GM23338 (cell line): ENCODE data around the gene ZFP62. TPM values are rescaled to one million over a fixed set of nuclear protein-coding genes. Genes with fewer than 3 reads are reported as not detected.

Experiments used
- ATAC-seq: fragments of 200-7000 bp; cut with Tn5 transposase; 3 replicates; pipeline ENCODE4 v1.9.1; 2020
- DNase-seq: peaks from one replicate; pipeline ENCODE4 v3.0.0-alpha.2; 2015; ENCODE audit warnings: low spot score
- H2AFZ ChIP-seq: fragments of 200-600 bp; sonication (generic); 2 replicates; pipeline ENCODE4 v1.8.0; 2016; ENCODE audit warnings: antibody characterized with exemption, mild to moderate bottlenecking, moderate library complexity
- H3F3A ChIP-seq: fragments of 200-600 bp; sonication (generic); replicated peaks from 2 replicates; pipeline ENCODE4 v1.8.0; 2017; ENCODE audit warnings: antibody characterized with exemption, mixed run types, low read depth
- H3K27ac ChIP-seq: fragments of 200-600 bp; sonication (generic); 2 replicates; pipeline ENCODE4 v1.6.1; 2016; ENCODE audit warnings: low read depth
- H3K27me3 ChIP-seq: fragments of 200-600 bp; sonication (generic); 2 replicates; pipeline ENCODE4 v1.8.0; 2016; ENCODE audit warnings: mild to moderate bottlenecking, mixed run types, moderate library complexity; ENCODE audit not compliant: insufficient read depth
- H3K36me3 ChIP-seq: fragments of 200-600 bp; sonication (generic); 2 replicates; pipeline ENCODE4 v1.8.0; 2016; ENCODE audit warnings: mild to moderate bottlenecking; ENCODE audit not compliant: insufficient read depth
- H3K4me1 ChIP-seq: fragments of 200-600 bp; sonication (generic); 2 replicates; pipeline ENCODE4 v1.8.0; 2016; ENCODE audit warnings: mild to moderate bottlenecking, moderate library complexity; ENCODE audit not compliant: insufficient read depth
- H3K4me2 ChIP-seq: fragments of 200-600 bp; sonication (generic); 2 replicates; pipeline ENCODE4 v1.7.1; 2017; ENCODE audit warnings: mixed run types
- H3K4me3 ChIP-seq: fragments of 200-600 bp; sonication (generic); 2 replicates; pipeline ENCODE4 v1.6.1; 2016; ENCODE audit warnings: mixed run types
- H3K79me2 ChIP-seq: fragments of 200-600 bp; sonication (generic); replicated peaks from 2 replicates; pipeline ENCODE4 v1.8.0; 2017; ENCODE audit warnings: mild to moderate bottlenecking; ENCODE audit not compliant: insufficient read depth
- H3K9me2 ChIP-seq: fragments of 200-600 bp; sonication (generic); 2 replicates; pipeline ENCODE4 v1.8.0; 2017; ENCODE audit not compliant: insufficient read depth
- H4K20me1 ChIP-seq: fragments of 200-600 bp; sonication (generic); replicated peaks from 2 replicates; pipeline ENCODE4 v1.8.0; 2017; ENCODE audit warnings: mild to moderate bottlenecking; ENCODE audit not compliant: insufficient read depth
- H3K27ac Mint-ChIP-seq: 2 replicates; pipeline ENCODE4 v1.8.0; 2020; ENCODE audit warnings: inconsistent platforms, mild to moderate bottlenecking, moderate library complexity, mixed read lengths
- H3K27me3 Mint-ChIP-seq: 3 replicates; pipeline ENCODE4 v1.8.0; 2022; ENCODE audit warnings: low read depth, mild to moderate bottlenecking, moderate library complexity, mixed read lengths, inconsistent platforms; ENCODE audit not compliant: insufficient read depth, poor library complexity
- H3K36me3 Mint-ChIP-seq: 3 replicates; pipeline ENCODE4 v1.8.0; 2021; ENCODE audit warnings: low read depth, mild to moderate bottlenecking, inconsistent platforms, moderate library complexity, mixed read lengths
- H3K4me1 Mint-ChIP-seq: 3 replicates; pipeline ENCODE4 v1.8.0; 2020; ENCODE audit warnings: mild to moderate bottlenecking, inconsistent platforms, mixed read lengths
- H3K4me3 Mint-ChIP-seq: 3 replicates; pipeline ENCODE4 v1.8.0; 2021; ENCODE audit warnings: moderate library complexity, mild to moderate bottlenecking, inconsistent platforms, mixed read lengths
- H3K9me3 Mint-ChIP-seq: 3 replicates; pipeline ENCODE4 v1.8.0; 2020; ENCODE audit warnings: moderate library complexity, mild to moderate bottlenecking, inconsistent platforms, mixed read lengths
- CREB1 ChIP-seq: fragments of 250-450 bp; sonication (Bioruptor Pico); IDR thresholded peaks from 2 replicates; pipeline ENCODE4 v1.5.0; 2020; ENCODE audit warnings: low read depth, mild to moderate bottlenecking, moderate library complexity
- ETS1 ChIP-seq: IDR thresholded peaks from 2 replicates; pipeline ENCODE4 v1.6.1; 2016; ENCODE audit warnings: antibody characterized with exemption
- EZH2 ChIP-seq: fragments of 200-600 bp; sonication (generic); IDR thresholded peaks from one replicate; pipeline ENCODE4 v1.8.0; 2017; ENCODE audit warnings: antibody characterized with exemption, mild to moderate bottlenecking, low read depth; ENCODE audit not compliant: unreplicated experiment
- NANOG ChIP-seq: IDR thresholded peaks from 2 replicates; pipeline ENCODE4 v1.6.1; 2016; ENCODE audit warnings: antibody characterized with exemption, borderline replicate concordance
- POLR2AphosphoS5 ChIP-seq: IDR thresholded peaks from 2 replicates; pipeline ENCODE4 v1.6.1; 2016; ENCODE audit warnings: antibody characterized with exemption, low read depth
- REST ChIP-seq: IDR thresholded peaks from one replicate; pipeline ENCODE4 v1.6.1; 2018; ENCODE audit warnings: antibody characterized with exemption; ENCODE audit not compliant: unreplicated experiment
- STAT1 ChIP-seq: IDR thresholded peaks from one replicate; pipeline ENCODE4 v1.6.1; 2016; ENCODE audit warnings: antibody characterized with exemption; ENCODE audit not compliant: unreplicated experiment
- ZNF114 ChIP-seq: fragments of 250-450 bp; sonication (Bioruptor Pico); IDR thresholded peaks from 2 replicates; pipeline ENCODE4 v1.5.0; 2020; ENCODE audit warnings: mild to moderate bottlenecking, moderate library complexity
- ZNF331 ChIP-seq: fragments of 250-450 bp; sonication (Bioruptor Pico); IDR thresholded peaks from 2 replicates; pipeline ENCODE4 v1.5.0; 2020; ENCODE audit warnings: low read depth, mild to moderate bottlenecking, moderate library complexity
- polyA plus RNA-seq: library from polyadenylated mRNA; unstranded; fragments of >200 nt; fragmentation: Nextera tagmentation; extraction: Ambion mirVana; gene quantifications from 2 replicates; pipeline ENCODE4 v1.2.1, GENCODE V29; 2016
- total RNA-seq: library from RNA; depleted of rRNA; stranded (reverse); fragments of >200 nt; shearing (Covaris generic); gene quantifications from 2 replicates; pipeline ENCODE4 v1.2.3, GENCODE V29; 2014
- TF ChIP-seq, protein P1 (sequence below): fragments of 250-450 bp; sonication (Bioruptor Pico); IDR thresholded peaks from 2 replicates; pipeline ENCODE4 v1.5.0; 2020; ENCODE audit warnings: mild to moderate bottlenecking, moderate library complexity
- TF ChIP-seq, protein P2 (sequence below), 2 experiments: fragments of 200-600 bp in 1 of 2; sonication (generic) in 1 of 2; conservative IDR thresholded peaks; 2 replicates each; pipeline versions ENCODE4 v1.5.1 to v1.6.1; 2016 to 2017; ENCODE audit warnings: antibody characterized with exemption in 2 of 2, low read depth in 2 of 2, mild to moderate bottlenecking in 2 of 2, moderate library complexity in 1 of 2

The ZFP62 gene
- total and polyA plus RNA-seq, 2 experiments from 2014 or later: 32.9 to 33.2 TPM

DNA sequence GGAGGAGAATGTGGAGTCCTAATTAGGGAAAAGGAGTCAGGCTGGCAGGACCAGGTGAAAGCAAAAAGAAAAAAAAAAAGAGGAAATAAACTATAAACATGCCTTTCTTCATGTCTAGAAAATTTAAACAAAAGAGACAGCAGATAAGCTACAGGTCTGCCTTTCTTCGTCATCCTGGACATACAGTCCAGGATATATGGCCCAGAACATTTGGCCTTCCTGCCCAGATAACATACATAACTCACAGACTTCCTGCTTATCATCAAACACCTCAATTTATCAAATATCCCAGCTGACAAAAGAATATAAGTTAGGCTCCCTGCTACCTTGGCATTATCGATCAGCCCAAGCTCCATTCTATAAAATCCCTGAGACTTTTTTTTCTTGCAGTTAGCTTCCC, 49.1 kb upstream of the ZFP62 start (continued):
- TF ChIP-seq, protein P1, sequence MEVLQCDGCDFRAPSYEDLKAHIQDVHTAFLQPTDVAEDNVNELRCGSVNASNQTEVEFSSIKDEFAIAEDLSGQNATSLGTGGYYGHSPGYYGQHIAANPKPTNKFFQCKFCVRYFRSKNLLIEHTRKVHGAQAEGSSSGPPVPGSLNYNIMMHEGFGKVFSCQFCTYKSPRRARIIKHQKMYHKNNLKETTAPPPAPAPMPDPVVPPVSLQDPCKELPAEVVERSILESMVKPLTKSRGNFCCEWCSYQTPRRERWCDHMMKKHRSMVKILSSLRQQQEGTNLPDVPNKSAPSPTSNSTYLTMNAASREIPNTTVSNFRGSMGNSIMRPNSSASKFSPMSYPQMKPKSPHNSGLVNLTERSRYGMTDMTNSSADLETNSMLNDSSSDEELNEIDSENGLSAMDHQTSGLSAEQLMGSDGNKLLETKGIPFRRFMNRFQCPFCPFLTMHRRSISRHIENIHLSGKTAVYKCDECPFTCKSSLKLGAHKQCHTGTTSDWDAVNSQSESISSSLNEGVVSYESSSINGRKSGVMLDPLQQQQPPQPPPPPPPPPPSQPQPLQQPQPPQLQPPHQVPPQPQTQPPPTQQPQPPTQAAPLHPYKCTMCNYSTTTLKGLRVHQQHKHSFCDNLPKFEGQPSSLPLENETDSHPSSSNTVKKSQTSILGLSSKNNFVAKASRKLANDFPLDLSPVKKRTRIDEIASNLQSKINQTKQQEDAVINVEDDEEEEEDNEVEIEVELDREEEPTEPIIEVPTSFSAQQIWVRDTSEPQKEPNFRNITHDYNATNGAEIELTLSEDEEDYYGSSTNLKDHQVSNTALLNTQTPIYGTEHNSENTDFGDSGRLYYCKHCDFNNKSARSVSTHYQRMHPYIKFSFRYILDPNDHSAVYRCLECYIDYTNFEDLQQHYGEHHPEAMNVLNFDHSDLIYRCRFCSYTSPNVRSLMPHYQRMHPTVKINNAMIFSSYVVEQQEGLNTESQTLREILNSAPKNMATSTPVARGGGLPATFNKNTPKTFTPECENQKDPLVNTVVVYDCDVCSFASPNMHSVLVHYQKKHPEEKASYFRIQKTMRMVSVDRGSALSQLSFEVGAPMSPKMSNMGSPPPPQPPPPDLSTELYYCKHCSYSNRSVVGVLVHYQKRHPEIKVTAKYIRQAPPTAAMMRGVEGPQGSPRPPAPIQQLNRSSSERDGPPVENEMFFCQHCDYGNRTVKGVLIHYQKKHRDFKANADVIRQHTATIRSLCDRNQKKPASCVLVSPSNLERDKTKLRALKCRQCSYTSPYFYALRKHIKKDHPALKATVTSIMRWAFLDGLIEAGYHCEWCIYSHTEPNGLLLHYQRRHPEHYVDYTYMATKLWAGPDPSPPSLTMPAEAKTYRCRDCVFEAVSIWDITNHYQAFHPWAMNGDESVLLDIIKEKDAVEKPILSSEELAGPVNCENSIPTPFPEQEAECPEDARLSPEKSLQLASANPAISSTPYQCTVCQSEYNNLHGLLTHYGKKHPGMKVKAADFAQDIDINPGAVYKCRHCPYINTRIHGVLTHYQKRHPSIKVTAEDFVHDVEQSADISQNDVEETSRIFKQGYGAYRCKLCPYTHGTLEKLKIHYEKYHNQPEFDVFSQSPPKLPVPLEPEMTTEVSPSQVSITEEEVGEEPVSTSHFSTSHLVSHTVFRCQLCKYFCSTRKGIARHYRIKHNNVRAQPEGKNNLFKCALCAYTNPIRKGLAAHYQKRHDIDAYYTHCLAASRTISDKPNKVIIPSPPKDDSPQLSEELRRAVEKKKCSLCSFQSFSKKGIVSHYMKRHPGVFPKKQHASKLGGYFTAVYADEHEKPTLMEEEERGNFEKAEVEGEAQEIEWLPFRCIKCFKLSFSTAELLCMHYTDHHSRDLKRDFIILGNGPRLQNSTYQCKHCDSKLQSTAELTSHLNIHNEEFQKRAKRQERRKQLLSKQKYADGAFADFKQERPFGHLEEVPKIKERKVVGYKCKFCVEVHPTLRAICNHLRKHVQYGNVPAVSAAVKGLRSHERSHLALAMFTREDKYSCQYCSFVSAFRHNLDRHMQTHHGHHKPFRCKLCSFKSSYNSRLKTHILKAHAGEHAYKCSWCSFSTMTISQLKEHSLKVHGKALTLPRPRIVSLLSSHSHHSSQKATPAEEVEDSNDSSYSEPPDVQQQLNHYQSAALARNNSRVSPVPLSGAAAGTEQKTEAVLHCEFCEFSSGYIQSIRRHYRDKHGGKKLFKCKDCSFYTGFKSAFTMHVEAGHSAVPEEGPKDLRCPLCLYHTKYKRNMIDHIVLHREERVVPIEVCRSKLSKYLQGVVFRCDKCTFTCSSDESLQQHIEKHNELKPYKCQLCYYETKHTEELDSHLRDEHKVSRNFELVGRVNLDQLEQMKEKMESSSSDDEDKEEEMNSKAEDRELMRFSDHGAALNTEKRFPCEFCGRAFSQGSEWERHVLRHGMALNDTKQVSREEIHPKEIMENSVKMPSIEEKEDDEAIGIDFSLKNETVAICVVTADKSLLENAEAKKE (CRISPR knock-in tag): no peak
- no peak for TF ChIP-seq EZH2
- no peak for TF ChIP-seq CREB1 (CRISPR knock-in tag)
- TF ChIP-seq, protein P2, sequence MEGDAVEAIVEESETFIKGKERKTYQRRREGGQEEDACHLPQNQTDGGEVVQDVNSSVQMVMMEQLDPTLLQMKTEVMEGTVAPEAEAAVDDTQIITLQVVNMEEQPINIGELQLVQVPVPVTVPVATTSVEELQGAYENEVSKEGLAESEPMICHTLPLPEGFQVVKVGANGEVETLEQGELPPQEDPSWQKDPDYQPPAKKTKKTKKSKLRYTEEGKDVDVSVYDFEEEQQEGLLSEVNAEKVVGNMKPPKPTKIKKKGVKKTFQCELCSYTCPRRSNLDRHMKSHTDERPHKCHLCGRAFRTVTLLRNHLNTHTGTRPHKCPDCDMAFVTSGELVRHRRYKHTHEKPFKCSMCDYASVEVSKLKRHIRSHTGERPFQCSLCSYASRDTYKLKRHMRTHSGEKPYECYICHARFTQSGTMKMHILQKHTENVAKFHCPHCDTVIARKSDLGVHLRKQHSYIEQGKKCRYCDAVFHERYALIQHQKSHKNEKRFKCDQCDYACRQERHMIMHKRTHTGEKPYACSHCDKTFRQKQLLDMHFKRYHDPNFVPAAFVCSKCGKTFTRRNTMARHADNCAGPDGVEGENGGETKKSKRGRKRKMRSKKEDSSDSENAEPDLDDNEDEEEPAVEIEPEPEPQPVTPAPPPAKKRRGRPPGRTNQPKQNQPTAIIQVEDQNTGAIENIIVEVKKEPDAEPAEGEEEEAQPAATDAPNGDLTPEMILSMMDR (conservative IDR thresholded peaks at IDR 0.05; ENCODE audit: low read depth in 2 of 2): no peak
- TF ChIP-seq ZNF331 (CRISPR knock-in tag): no peak

GRCh38 chr5:180909782-180910181, 48.7 kb upstream of the ZFP62 start:
- no peaks in the 10 kb centered on the region for H3K27me3 ChIP-seq
- no peaks in the 10 kb centered on the region for H3K79me2 ChIP-seq
- H3K4me1 Mint-ChIP-seq: peaks cover 28% of the 10 kb centered on the region
- H3K27me3 Mint-ChIP-seq: no peaks in the 10 kb centered on the region
- no peaks in the 10 kb centered on the region for H3F3A ChIP-seq
- ATAC-seq (peak; percentile 32; the same call in 1 of the 3 replicates), DNase-seq (no peak)
- H3K4me1 ChIP-seq: peaks cover 13% of the 10 kb centered on the region
- H3K9me2 ChIP-seq: peaks cover 19% of the 10 kb centered on the region
- H4K20me1 ChIP-seq: no peaks in the 10 kb centered on the region
- no peak overlapping the region for H2AFZ ChIP-seq
- H3K4me3 ChIP-seq: no peak overlapping the region
- H3K4me2 ChIP-seq: no peak overlapping the region
- H3K27ac Mint-ChIP-seq: no peak overlapping the region
- no peak overlapping the region for H3K4me3 Mint-ChIP-seq
- H3K36me3 ChIP-seq: no peaks in the 10 kb centered on the region
- H3K36me3 Mint-ChIP-seq: peaks cover 9% of the 10 kb centered on the region; the same call in 2 of the 3 replicates
- H3K9me3 Mint-ChIP-seq: peaks cover 13% of the 10 kb centered on the region
- H3K27ac ChIP-seq: no peak overlapping the region
- TF ChIP-seq CREB1 (CRISPR knock-in tag) (no peak), NANOG (no peak), ETS1 (no peak), STAT1 (no peak), POLR2AphosphoS5 (no peak), REST (no peak), ZNF114 (CRISPR knock-in tag) (no peak), EZH2 (no peak)
